Measurements from ENCODE around the gene RPL29.
A peak's percentile ranks its signal among the peaks of the same experiment; 100 is the strongest.
"Not testable (repeated sequence)": the region's sequence is repeated elsewhere in the genome, so short reads cannot be mapped to it uniquely, and the experiment has no call there.

The RPL29 gene

DNA sequence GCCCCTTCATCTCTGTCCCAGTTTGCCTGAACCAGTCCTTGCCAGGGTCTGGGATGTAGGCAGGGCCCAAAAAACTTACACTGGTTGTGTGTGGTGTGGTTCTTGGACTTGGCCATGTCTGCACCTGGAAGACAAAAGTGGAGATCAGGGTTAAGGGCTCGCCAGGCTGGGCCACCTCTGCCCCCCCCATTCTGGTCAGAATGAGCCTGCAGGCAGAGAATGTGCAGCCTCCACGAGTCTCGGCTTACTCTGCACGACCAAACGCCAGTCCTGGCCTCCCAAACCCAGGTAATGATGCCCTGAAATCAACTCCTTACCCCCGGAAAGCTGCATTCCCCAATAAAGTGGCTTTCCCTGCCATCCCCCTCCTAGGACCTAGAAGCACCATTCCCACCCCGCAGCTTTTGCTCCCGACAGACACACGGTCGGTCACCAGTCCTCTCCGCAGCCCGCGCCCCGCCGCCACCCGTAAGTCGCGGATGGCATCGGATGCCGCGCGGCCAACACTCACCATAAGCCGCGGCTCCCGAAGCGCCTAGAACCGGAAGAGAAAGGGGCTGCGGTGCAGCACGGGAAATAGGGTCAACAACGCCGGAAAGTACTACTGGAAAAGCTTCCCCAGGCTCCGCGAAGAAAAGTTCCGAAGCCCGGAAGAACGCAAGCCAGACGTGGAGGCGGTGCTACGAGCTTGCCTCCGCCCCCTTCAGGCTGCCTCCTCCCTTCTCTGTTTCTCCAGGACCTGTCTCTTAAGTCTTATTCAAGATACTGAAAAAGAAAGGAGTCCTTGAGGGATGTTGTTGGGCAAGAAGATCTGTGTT lies at the start of gene RPL29:
TSS of gene RPL29 (minus strand) at position 550 of the 818 bp plus-strand sequence. CDS start at position 116, 434 bp downstream.
- TF ChIP-seq CTCF (IDR thresholded peaks at IDR 0.05) (no peak), ZFX (IDR thresholded peaks at IDR 0.05; ENCODE audit: borderline replicate concordance) (no peak)
- peak within 1 kb of the TSS; percentile 85 for H3K27ac ChIP-seq

GRCh38 chr3:52044869-52045619 lies 49.3 kb upstream of the RPL29 start:
- no peak overlapping the region for H3K27ac ChIP-seq
- TF ChIP-seq ZFX (IDR thresholded peaks at IDR 0.05; ENCODE audit: borderline replicate concordance) (no peak), CTCF (IDR thresholded peaks at IDR 0.05) (no peak)

GRCh38 chr3:52043750-52044149 lies 48.1 kb upstream of the RPL29 start:
- TF ChIP-seq ZFX (IDR thresholded peaks at IDR 0.05; ENCODE audit: borderline replicate concordance) (no peak), CTCF (IDR thresholded peaks at IDR 0.05) (no peak)
- no peak overlapping the region for H3K27ac ChIP-seq

GRCh38 chr3:52043039-52043438 lies 47.3 kb upstream of the RPL29 start:
- not testable (repeated sequence) for H3K27ac ChIP-seq

DNA sequence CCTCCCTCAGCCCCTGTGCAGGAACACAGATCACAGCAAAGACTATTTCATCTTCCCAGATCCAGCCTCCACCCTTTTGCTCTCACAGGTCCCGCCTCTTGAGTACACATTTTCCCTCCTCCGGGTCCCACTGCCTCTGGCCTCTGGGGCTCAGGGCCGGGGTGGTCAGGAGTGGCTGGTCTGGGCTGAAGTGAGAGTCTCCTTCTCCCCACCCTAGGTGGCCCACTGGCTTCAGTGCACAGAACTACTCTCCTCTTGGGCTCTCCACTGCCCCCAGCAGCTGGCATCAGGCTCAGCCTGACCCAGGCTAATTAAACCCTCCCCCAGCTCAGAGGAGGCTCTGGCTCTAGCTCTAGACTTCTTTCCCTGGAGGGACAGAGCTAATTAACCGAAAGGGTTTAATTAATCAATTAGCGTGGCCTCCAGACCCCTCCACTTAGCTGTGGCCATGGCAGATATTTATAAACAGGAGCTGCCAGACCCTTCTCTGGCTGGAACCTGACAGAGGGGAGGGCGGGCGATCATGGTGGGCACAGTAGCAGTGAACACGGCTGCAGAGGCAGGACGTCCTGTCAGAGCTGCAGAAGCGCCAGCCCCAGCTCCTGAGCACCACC lies 45.5 kb upstream of the RPL29 start:
- TF ChIP-seq ZFX (IDR thresholded peaks at IDR 0.05; ENCODE audit: borderline replicate concordance) (no peak), CTCF (IDR thresholded peaks at IDR 0.05) (peak; percentile 24; the same call in 1 of the 2 replicates)
- H3K27ac ChIP-seq = no peak overlapping the region

- no peak overlapping the region for H3K27ac ChIP-seq
- no peak for TF ChIP-seq CTCF (IDR thresholded peaks at IDR 0.05)
- TF ChIP-seq ZFX (IDR thresholded peaks at IDR 0.05; ENCODE audit: borderline replicate concordance) = no peak
These were observed 44.9 kb upstream of the RPL29 start for GRCh38 chr3:52040600-52040999.

DNA sequence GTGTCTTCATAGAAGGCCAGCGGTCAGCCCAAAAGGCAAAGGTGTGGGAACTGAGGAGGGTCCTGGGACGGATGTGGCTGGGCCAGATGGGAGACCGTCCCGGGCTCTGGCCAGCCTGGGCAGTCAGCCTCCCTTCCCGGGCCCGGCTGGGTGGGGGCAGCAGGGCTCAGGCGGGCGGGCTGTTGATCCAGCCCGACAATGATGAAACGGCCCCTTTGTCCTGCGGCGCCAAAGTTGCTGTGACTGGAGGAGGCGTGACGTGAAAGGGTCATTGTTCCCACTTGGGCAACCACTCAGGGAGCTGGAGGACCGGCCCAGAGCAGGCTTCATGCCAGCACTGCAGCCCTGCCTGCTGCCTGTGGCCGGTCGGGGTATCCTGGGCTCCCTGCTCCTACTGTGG lies 44.2 kb upstream of the RPL29 start:
- TF ChIP-seq ZFX (IDR thresholded peaks at IDR 0.05; ENCODE audit: borderline replicate concordance) = no peak
- no peak for TF ChIP-seq CTCF (IDR thresholded peaks at IDR 0.05)
- H3K27ac ChIP-seq = no peak overlapping the region

Measured in 22Rv1 (cell line).